Measurements from ENCODE around the gene RNF151. TPM values are rescaled to one million over a fixed set of nuclear protein-coding genes. Genes with fewer than 3 reads are reported as not detected.

RNF151 gene
- total RNA-seq, 3 donors from 2014 or later: not detected

Other genes with a start within 250 kb of the RNF151 start
- gene NME3, start 195.3 kb upstream of the RNF151 start, total RNA-seq: 10 to 100 TPM; 49.1 to 66.0 (median 56.0) TPM
- 10 to 100 TPM; 18.4 to 43.1 (median 24.7) TPM for gene EME2, start 194.0 kb upstream of the RNF151 start, total RNA-seq
- 100 to 1,000 TPM in 1 of 3 donors, 10 to 100 TPM in 2; 89.1 to 107 (median 91.0) TPM for gene MRPS34, start 193.7 kb upstream of the RNF151 start, total RNA-seq
- 10 to 100 TPM; 39.7 to 56.5 (median 52.2) TPM for gene SPSB3, start 184.3 kb upstream of the RNF151 start, total RNA-seq
- gene NUBP2, start 183.9 kb upstream of the RNF151 start, total RNA-seq: 10 to 100 TPM; 32.1 to 43.1 (median 39.3) TPM
- 1 to 10 TPM in 2 of 3 donors, under 1 TPM in 1; 0.51 to 1.9 (median 1.8) TPM for gene IGFALS, start 173.2 kb upstream of the RNF151 start, total RNA-seq
- gene HAGH, start 140.0 kb upstream of the RNF151 start, total RNA-seq: 10 to 100 TPM; 63.4 to 94.8 (median 68.0) TPM
- gene FAHD1, start 139.7 kb upstream of the RNF151 start, total RNA-seq: 10 to 100 TPM; 31.4 to 59.6 (median 54.6) TPM
- not detected for gene MEIOB, start 94.7 kb upstream of the RNF151 start, total RNA-seq
- 1 to 10 TPM; 2.5 to 3.1 (median 2.6) TPM for gene HS3ST6, start 48.4 kb upstream of the RNF151 start, total RNA-seq
- gene MSRB1, start 23.7 kb upstream of the RNF151 start, total RNA-seq: 10 to 100 TPM; 34.8 to 46.3 (median 40.5) TPM
- not detected for gene RPL3L, start 12.2 kb upstream of the RNF151 start, total RNA-seq
- 100 to 1,000 TPM; 204 to 212 (median 210) TPM for gene NDUFB10, start 7.3 kb upstream of the RNF151 start, total RNA-seq
- 1,000 to 10,000 TPM; 1,284 to 2,138 (median 1,849) TPM for gene RPS2, start 2.0 kb upstream of the RNF151 start, total RNA-seq
- 10 to 100 TPM; 21.6 to 25.5 (median 24.0) TPM for gene TBL3, start 5.2 kb downstream of the RNF151 start, total RNA-seq
- 10 to 100 TPM; 12.2 to 39.9 (median 27.1) TPM for gene NOXO1, start 14.6 kb downstream of the RNF151 start, total RNA-seq
- 10 to 100 TPM; 42.1 to 75.5 (median 68.8) TPM for gene GFER, start 17.3 kb downstream of the RNF151 start, total RNA-seq
- gene SYNGR3, start 23.1 kb downstream of the RNF151 start, total RNA-seq: 1 to 10 TPM; 1.3 to 7.9 (median 1.5) TPM
- 10 to 100 TPM; 41.9 to 45.4 (median 42.4) TPM for gene ZNF598, start 43.0 kb downstream of the RNF151 start, total RNA-seq
- gene NPW, start 52.9 kb downstream of the RNF151 start, total RNA-seq: 1 to 10 TPM in 1 of 3 donors, under 1 TPM in 2; 0.32 to 2.1 (median 0.60) TPM
- 10 to 100 TPM; 54.5 to 65.4 (median 60.0) TPM for gene NHERF2, start 60.0 kb downstream of the RNF151 start, total RNA-seq
- 10 to 100 TPM; 23.5 to 28.2 (median 24.5) TPM for gene NTHL1, start 81.0 kb downstream of the RNF151 start, total RNA-seq
- 100 to 1,000 TPM; 140 to 161 (median 150) TPM for gene TSC2, start 81.1 kb downstream of the RNF151 start, total RNA-seq
- gene PKD1, start 169.0 kb downstream of the RNF151 start, total RNA-seq: 100 to 1,000 TPM in 1 of 3 donors, 10 to 100 TPM in 2; 63.9 to 233 (median 80.8) TPM
- 10 to 100 TPM in 2 of 3 donors, 1 to 10 TPM in 1; 3.8 to 28.3 (median 15.7) TPM for gene RAB26, start 181.8 kb downstream of the RNF151 start, total RNA-seq
- 100 to 1,000 TPM in 1 of 3 donors, 10 to 100 TPM in 2; 91.5 to 104 (median 94.0) TPM for gene TRAF7, start 188.9 kb downstream of the RNF151 start, total RNA-seq
- gene CASKIN1, start 229.7 kb downstream of the RNF151 start, total RNA-seq: 1 to 10 TPM in 2 of 3 donors, under 1 TPM in 1; 0.06 to 1.5 (median 1.0) TPM
- 10 to 100 TPM; 25.5 to 30.9 (median 29.8) TPM for gene MLST8, start 238.6 kb downstream of the RNF151 start, total RNA-seq
- gene BRICD5, start 244.0 kb downstream of the RNF151 start, total RNA-seq: 10 to 100 TPM in 2 of 3 donors, 1 to 10 TPM in 1; 8.4 to 12.3 (median 12.1) TPM
- gene PGP, start 248.0 kb downstream of the RNF151 start, total RNA-seq: 10 to 100 TPM; 15.5 to 19.7 (median 17.6) TPM

Measured in mucosa of descending colon (tissue), 3 donors.